ENCODE results near the gene STAB2.
A peak's percentile ranks its signal among the peaks of the same experiment; 100 is the strongest.

The STAB2 gene

DNA sequence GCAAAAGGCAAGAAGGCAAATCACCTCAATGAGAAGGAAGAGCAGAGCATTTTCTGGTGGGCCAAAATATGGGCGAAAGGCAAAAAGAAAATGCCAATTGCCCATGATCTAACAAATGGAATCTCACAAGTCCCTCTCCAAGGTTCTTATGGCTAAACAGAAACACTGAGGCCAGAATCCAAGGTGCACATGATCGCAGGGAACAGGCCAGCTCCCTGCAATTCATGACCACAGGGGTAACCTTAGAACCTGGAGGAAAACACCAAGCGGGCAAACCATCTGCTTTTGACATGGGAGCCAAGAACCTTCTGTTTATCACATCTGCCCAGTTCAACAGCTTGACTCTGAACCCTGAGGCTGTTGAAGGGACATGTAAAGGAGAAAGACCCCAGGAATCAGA, 193.9 kb downstream of the STAB2 start:
- ChIA-PET CTCF (interaction anchor here (0.5 kb wide), 1 partner anchor 136 kb away, joined by 3 read pairs; no protein-coding TSS in a partner anchor), POLR2A (ENCODE audit: low non-redundant PET) (no interaction called here)
- no peak for TF ChIP-seq CTCF (conservative IDR thresholded peaks at IDR 0.05; ENCODE audit: low read depth)
- DNase-seq (ENCODE audit: low spot score): no peak
- H3K27ac ChIP-seq: no peak overlapping the region

- DNase-seq (ENCODE audit: low spot score): no peak
- H3K27ac ChIP-seq: no peak overlapping the region
- ChIA-PET CTCF (no interaction called here), POLR2A (ENCODE audit: low non-redundant PET) (no interaction called here)
- no peak for TF ChIP-seq CTCF (conservative IDR thresholded peaks at IDR 0.05; ENCODE audit: low read depth)
Measured at GRCh38 chr12:103782399-103782798, 195.3 kb downstream of the STAB2 start.

- TF ChIP-seq CTCF (conservative IDR thresholded peaks at IDR 0.05; ENCODE audit: low read depth): no peak; the same call in 1 of the 2 replicates
- ChIA-PET POLR2A (ENCODE audit: low non-redundant PET) (no interaction called here), CTCF (interaction anchor here (0.6 kb wide), 2 partner anchors 8 to 87 kb away, joined by 3 read pairs; no protein-coding TSS in a partner anchor)
- H3K27ac ChIP-seq: peak overlapping the region; percentile 53
- DNase-seq (ENCODE audit: low spot score): no peak
Measured at GRCh38 chr12:103783744-103784664, 196.9 kb downstream of the STAB2 start.

DNA sequence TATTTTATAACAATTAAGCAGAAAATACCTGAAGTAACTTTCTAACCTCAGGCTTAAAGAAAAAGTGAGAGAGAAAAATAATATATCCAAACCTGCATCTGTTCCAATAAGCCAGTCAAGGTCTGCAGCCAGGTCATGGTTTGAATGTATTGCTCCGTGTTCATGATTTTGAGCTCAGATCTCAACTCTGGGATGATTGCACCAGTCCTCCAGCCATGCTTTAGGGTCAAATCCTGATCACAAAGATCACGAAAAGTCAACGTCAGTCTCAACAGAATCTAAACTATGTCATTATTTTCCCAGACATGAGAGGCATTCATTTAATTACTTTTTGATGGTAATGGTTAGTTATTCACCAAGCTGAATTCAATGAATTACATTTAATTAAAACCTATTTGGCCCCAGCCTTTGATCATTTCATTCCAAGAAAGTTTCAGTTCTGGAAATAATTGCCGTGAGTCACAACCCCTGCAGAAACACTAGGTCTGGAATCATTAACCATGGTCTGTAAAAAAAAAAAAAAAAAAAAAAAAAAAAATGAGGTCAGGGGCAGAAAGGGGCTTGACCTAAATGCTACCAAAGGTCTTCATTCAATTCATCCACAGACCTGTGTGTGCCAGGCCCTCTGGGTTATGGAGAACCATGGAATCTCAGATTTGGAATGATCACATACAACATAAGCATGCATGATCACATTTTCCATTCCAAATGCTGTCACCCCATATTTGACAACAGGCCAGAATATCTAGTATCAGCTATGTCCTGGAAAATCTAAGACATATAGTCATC, 198.4 kb downstream of the STAB2 start:
- no peak for TF ChIP-seq CTCF (conservative IDR thresholded peaks at IDR 0.05; ENCODE audit: low read depth)
- ChIA-PET CTCF (no interaction called here), POLR2A (ENCODE audit: low non-redundant PET) (no interaction called here)
- no peak overlapping the region for H3K27ac ChIP-seq
- DNase-seq (ENCODE audit: low spot score): no peak

- no peak for DNase-seq (ENCODE audit: low spot score)
- ChIA-PET CTCF (interaction anchor here (0.6 kb wide), 1 partner anchor 53 kb away, joined by 3 read pairs; no protein-coding TSS in a partner anchor), POLR2A (ENCODE audit: low non-redundant PET) (no interaction called here)
- no peak overlapping the region for H3K27ac ChIP-seq
- TF ChIP-seq CTCF (conservative IDR thresholded peaks at IDR 0.05; ENCODE audit: low read depth): no peak
Measured at GRCh38 chr12:103786201-103786600, 199.1 kb downstream of the STAB2 start.

- TF ChIP-seq CTCF (conservative IDR thresholded peaks at IDR 0.05; ENCODE audit: low read depth): no peak
- DNase-seq (ENCODE audit: low spot score): no peak
- POLR2A ChIA-PET (ENCODE audit: low non-redundant PET): interaction anchor here (0.5 kb wide), 1 partner anchor 163 kb away, joined by 3 read pairs; no protein-coding TSS in a partner anchor
- CTCF ChIA-PET: no interaction called here
- H3K27ac ChIP-seq: no peak overlapping the region
Measured at GRCh38 chr12:103791350-103791920, 204.4 kb downstream of the STAB2 start.

Data from RWPE1 (cell line).